ENCODE measurements around the gene TCFL5. TPM values are rescaled to one million over a fixed set of nuclear protein-coding genes. Genes with fewer than 3 reads are reported as not detected.

Gene TCFL5
- polyA plus RNA-seq, 3 donors, result 0.38 to 3.5 (median 0.89) TPM

DNA sequence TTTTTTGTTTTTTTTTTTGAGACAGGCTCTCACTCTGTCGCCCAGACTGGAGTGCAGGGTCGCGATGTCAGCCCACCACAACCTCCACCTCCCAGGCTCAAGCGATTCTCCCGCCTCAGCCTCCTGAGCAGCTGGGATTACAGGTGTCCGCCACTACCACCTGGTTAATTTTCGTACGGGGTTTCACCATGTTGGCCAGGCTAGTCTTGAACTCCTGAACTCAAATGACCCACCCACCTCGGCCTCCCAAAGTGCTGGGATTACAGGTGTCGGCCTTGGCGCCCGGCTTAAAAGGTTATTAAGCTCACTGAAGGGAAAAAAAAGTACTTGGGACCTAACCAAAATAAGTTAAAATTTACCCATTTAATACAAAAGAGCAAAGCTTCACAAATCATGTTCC lies 1.9 kb downstream of the TCFL5 start:
- no peak for DNase-seq
- Histone ChIP-seq H2AFZ (ENCODE audit: insufficient read depth, low read depth, low read length, poor library complexity, severe bottlenecking) (no peak overlapping the region), H3K9ac (ENCODE audit: insufficient read depth, low read length, poor library complexity, severe bottlenecking) (no peak overlapping the region), H3K27me3 (ENCODE audit: control insufficient read depth in 2 of 2, insufficient read depth in 2 of 2, low read length in 2 of 2) (peaks cover 8 to 12% of the 10 kb centered on the region in 2 donors), H3K4me2 (replicated peaks; ENCODE audit: extremely low read depth, low read length, poor library complexity, severe bottlenecking) (peak overlapping the region; percentile 64), H3K4me3 (replicated peaks in 1 of 3; ENCODE audit: low read depth in 2 of 3, low read length in 3 of 3) (no peak overlapping the region), H3K36me3 (replicated peaks in 1 of 2; ENCODE audit: control insufficient read depth in 1 of 2, insufficient read depth in 2 of 2, low read length in 2 of 2) (peaks cover 9 to 22% of the 10 kb centered on the region in 2 donors), H3K79me2 (ENCODE audit: insufficient read depth, low read length) (peaks cover 13% of the 10 kb centered on the region), H3K27ac (ENCODE audit: low read depth in 1 of 2, low read length in 2 of 2) (no peak overlapping the region), H3K4me1 (ENCODE audit: control insufficient read depth in 1 of 2, insufficient read depth in 2 of 2, low read length in 2 of 2) (peaks cover 10 to 13% of the 10 kb centered on the region in 2 donors), H3K9me3 (replicated peaks in 1 of 2; ENCODE audit: control insufficient read depth in 1 of 2, insufficient read depth in 1 of 2, low read length in 2 of 2) (peaks cover 2 to 4% of the 10 kb centered on the region in 2 donors), H4K20me1 (ENCODE audit: insufficient read depth, low read length) (peaks cover 21% of the 10 kb centered on the region)
- TF ChIP-seq, protein P1, sequence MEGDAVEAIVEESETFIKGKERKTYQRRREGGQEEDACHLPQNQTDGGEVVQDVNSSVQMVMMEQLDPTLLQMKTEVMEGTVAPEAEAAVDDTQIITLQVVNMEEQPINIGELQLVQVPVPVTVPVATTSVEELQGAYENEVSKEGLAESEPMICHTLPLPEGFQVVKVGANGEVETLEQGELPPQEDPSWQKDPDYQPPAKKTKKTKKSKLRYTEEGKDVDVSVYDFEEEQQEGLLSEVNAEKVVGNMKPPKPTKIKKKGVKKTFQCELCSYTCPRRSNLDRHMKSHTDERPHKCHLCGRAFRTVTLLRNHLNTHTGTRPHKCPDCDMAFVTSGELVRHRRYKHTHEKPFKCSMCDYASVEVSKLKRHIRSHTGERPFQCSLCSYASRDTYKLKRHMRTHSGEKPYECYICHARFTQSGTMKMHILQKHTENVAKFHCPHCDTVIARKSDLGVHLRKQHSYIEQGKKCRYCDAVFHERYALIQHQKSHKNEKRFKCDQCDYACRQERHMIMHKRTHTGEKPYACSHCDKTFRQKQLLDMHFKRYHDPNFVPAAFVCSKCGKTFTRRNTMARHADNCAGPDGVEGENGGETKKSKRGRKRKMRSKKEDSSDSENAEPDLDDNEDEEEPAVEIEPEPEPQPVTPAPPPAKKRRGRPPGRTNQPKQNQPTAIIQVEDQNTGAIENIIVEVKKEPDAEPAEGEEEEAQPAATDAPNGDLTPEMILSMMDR (IDR thresholded peaks at IDR 0.05), result no peak
- 98% methylated on average over 5 of the region's 12 CpGs for WGBS (ENCODE audit: insufficient coverage)
- Mint-ChIP-seq H3K4me1 (peaks cover 15% of the 10 kb centered on the region), H3K36me3 (peaks cover 35 to 40% of the 10 kb centered on the region in 2 donors), H3K27me3 (ENCODE audit: low read depth in 3 of 3) (peaks cover 20 to 24% (median 20%) of the 10 kb centered on the region in 3 donors), H3K9me3 (peaks cover 3 to 15% (median 4%) of the 10 kb centered on the region in 7 donors), H3K27ac (no peak overlapping the region), H3K4me3 (peak overlapping the region in 1 of 2 donors; percentile 82)
- intact Hi-C loops (cut with micrococcal nuclease), result loop anchor here in 1 of 2 donors (5.0 to 10.0 kb wide), 4 partner anchors 57 to 792 kb away; partner anchors contain the start of genes ADRM1, OGFR and TAF4

DNA sequence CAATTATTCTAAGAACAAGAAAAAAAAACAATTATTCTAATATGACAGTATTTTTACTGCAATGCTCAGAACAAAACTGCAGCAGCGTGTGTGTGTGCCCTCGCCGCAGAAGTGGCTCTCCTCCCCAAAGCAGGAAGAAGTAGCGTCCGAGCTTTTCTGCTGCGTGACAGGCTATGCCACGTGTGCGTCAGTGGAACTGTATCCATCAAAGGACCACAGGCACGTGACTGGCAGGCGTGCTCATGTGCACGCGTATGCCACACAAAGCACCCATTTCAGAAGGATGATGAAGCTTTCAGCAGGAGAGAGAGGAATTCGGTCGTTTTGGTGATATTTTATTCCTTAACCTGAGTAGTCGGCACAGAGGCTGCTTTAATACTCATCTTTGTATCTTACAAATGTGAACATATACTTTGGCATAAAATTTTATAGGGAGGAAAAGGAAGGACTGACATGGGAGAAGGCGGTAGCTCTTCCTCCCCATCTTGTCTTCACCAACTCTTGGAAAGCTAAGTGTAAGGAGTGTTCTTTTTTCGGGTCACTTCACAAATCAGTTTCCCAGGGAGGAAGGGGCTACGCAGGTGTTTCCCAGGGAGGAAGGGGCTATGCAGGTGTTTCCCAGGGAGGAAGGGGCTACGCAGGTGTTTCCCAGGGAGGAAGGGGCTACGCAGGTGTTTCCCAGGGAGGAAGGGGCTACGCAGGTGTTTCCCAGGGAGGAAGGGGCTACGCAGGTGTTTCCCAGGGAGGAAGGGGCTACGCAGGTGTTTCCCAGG lies 3.4 kb downstream of the TCFL5 start:
- DNase-seq, result peak in 2 of 3 donors; percentile 12 to 14
- Histone ChIP-seq H3K9ac (ENCODE audit: insufficient read depth, low read length, poor library complexity, severe bottlenecking) (no peak overlapping the region), H3K36me3 (replicated peaks in 1 of 2; ENCODE audit: control insufficient read depth in 1 of 2, insufficient read depth in 2 of 2, low read length in 2 of 2) (peaks cover 17 to 35% of the 10 kb centered on the region in 2 donors), H3K4me2 (replicated peaks; ENCODE audit: extremely low read depth, low read length, poor library complexity, severe bottlenecking) (no peak overlapping the region), H3K27ac (ENCODE audit: low read depth in 1 of 2, low read length in 2 of 2) (no peak overlapping the region), H3K79me2 (ENCODE audit: insufficient read depth, low read length) (peaks cover 13% of the 10 kb centered on the region), H3K4me1 (ENCODE audit: control insufficient read depth in 1 of 2, insufficient read depth in 2 of 2, low read length in 2 of 2) (peaks cover 10 to 13% of the 10 kb centered on the region in 2 donors), H3K4me3 (replicated peaks in 1 of 3; ENCODE audit: low read depth in 2 of 3, low read length in 3 of 3) (no peak overlapping the region), H4K20me1 (ENCODE audit: insufficient read depth, low read length) (peaks cover 21% of the 10 kb centered on the region), H3K27me3 (ENCODE audit: control insufficient read depth in 2 of 2, insufficient read depth in 2 of 2, low read length in 2 of 2) (peaks cover 8 to 12% of the 10 kb centered on the region in 2 donors), H2AFZ (ENCODE audit: insufficient read depth, low read depth, low read length, poor library complexity, severe bottlenecking) (no peak overlapping the region), H3K9me3 (replicated peaks in 1 of 2; ENCODE audit: control insufficient read depth in 1 of 2, insufficient read depth in 1 of 2, low read length in 2 of 2) (peaks cover 2 to 4% of the 10 kb centered on the region in 2 donors)
- TF ChIP-seq, protein P1 (IDR thresholded peaks at IDR 0.05), result no peak
- Mint-ChIP-seq H3K36me3 (peaks cover 49 to 53% of the 10 kb centered on the region in 2 donors), H3K4me3 (peak overlapping the region; percentile 18 to 57), H3K27me3 (ENCODE audit: low read depth in 3 of 3) (peaks cover 14 to 24% (median 19%) of the 10 kb centered on the region in 3 donors), H3K27ac (no peak overlapping the region), H3K9me3 (peaks cover 3 to 14% (median 4%) of the 10 kb centered on the region in 7 donors), H3K4me1 (peaks cover 15% of the 10 kb centered on the region)
- intact Hi-C loops (cut with micrococcal nuclease), result loop anchor here in 1 of 2 donors (5.0 to 10.0 kb wide), 2 partner anchors 56 to 553 kb away; partner anchors contain the start of genes ADRM1 and OGFR
- WGBS (ENCODE audit: insufficient coverage), result 97% methylated on average over 12 of the region's 23 CpGs

Measured in CD14-positive monocyte (primary cell).